Muscle layer of colon (tissue), 2 donors: ENCODE measurements around the gene SOHLH1.
"Not testable (repeated sequence)": the region's sequence is repeated elsewhere in the genome, so short reads cannot be mapped to it uniquely, and the experiment has no call there.

ENCODE experiments used
- H3K27ac ChIP-seq: one replicate; pipeline ENCODE4 v1.7.0; 2013; ENCODE audit warnings: low read depth, mild to moderate bottlenecking, low read length, moderate library complexity
- H3K27me3 ChIP-seq, 2 donors: one replicate each; pipeline ENCODE4 v1.7.0; 2013; ENCODE audit warnings: low read length in 2 of 2, mild to moderate bottlenecking in 2 of 2; ENCODE audit not compliant: insufficient read depth in 2 of 2, control insufficient read depth in 1 of 2
- H3K36me3 ChIP-seq: one replicate; pipeline ENCODE4 v1.7.0; 2013; ENCODE audit warnings: mild to moderate bottlenecking, low read length; ENCODE audit not compliant: insufficient read depth
- H3K4me1 ChIP-seq: one replicate; pipeline ENCODE4 v1.7.0; 2013; ENCODE audit warnings: mild to moderate bottlenecking, low read length; ENCODE audit not compliant: insufficient read depth
- H3K4me3 ChIP-seq, 2 donors: one replicate each; pipeline ENCODE4 v1.7.0; 2013; ENCODE audit warnings: low read length in 2 of 2, low read depth in 1 of 2, mild to moderate bottlenecking in 1 of 2, moderate library complexity in 1 of 2
- H3K9ac ChIP-seq: one replicate; pipeline ENCODE4 v1.7.0; 2013; ENCODE audit warnings: low read length
- H3K9me3 ChIP-seq: one replicate; pipeline ENCODE4 v1.7.0; 2013; ENCODE audit warnings: mild to moderate bottlenecking, low read length
- donor health status: abdominal sarcoma.
- donor health status: Adenocarcinoma of cecum.

Gene SOHLH1

GRCh38 chr9:135673941-135674340, 25.3 kb downstream of the SOHLH1 start:
- H3K4me3 ChIP-seq = no peak overlapping the region
- H3K9me3 ChIP-seq = no peaks in the 10 kb centered on the region
- peaks cover 0 to 5% of the 10 kb centered on the region in 2 donors for H3K27me3 ChIP-seq
- H3K27ac ChIP-seq = no peak overlapping the region
- no peaks in the 10 kb centered on the region for H3K36me3 ChIP-seq
- no peak overlapping the region for H3K9ac ChIP-seq
- H3K4me1 ChIP-seq = no peaks in the 10 kb centered on the region

GRCh38 chr9:135672786-135673185, 26.5 kb downstream of the SOHLH1 start:
- H3K36me3 ChIP-seq, H3K27ac ChIP-seq, H3K4me3 ChIP-seq, H3K9ac ChIP-seq, H3K4me1 ChIP-seq, H3K9me3 ChIP-seq, H3K27me3 ChIP-seq: not testable (repeated sequence)

DNA sequence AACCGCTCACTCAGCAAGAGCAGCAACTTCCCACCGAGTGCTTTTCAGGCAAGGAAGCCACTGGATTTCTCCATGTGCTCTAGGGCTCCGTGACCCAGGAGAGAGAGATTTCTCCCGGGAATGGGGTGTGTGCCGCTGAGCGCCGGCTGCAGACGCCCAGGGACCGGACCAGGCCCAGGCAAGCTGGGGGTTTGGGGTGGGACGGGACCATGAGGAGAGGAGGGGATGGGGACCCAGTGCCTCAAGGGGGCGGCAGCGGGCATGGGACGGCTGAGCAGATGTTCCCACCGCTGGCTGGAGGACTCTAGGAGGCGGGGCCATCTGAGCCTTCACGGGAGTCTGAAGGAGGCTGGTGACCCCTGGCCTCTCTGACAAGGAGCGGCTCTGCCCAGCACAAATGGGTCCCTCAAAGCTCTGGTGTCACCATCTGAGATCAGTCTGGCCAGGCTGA, 27.7 kb downstream of the SOHLH1 start:
- Histone ChIP-seq H3K27me3 (peaks cover 0 to 5% of the 10 kb centered on the region in 2 donors), H3K4me3 (no peak overlapping the region), H3K27ac (no peak overlapping the region), H3K36me3 (no peaks in the 10 kb centered on the region), H3K9me3 (no peaks in the 10 kb centered on the region), H3K9ac (no peak overlapping the region), H3K4me1 (no peaks in the 10 kb centered on the region)

DNA sequence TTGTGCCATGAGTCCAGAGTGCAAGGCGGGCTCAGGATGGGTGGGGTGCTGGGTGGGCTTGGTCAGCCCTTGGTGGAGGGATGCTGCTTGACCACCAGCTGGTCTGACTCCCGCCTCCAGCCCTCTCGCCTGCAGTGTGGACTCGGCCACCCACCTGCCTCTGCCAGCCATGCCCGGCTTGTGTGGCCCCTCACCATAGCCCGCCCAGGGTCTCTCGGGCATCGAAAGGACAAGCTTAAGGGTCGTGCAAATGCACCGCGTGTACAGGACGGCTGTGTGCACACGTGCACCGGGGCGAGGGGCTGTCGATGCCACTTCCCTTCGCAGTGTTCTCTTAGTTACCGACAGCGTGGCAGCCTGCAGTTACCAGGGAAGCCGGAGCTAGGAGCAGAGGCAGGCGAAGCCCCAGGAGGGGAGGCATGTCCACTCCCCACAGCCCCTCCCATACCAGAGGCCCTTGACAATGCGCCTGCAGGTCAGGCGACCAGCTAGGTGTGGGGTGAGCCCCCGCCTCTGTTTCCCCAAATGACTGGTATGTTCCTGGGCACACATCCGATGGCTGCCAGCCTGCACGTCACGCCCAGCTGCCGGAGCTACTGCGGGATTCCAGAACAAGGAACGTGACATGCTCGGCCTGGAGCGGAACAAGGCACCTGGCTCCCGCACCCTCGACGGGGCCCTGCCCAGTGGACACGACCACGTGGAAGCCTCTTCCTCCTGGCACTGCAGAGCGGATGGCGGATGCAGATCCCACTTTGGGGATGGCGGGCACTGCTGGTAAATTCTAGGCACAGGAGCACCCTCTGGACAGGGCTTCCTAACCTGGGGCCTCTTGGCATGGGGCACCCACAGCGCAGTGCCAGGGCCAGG, 28.3 kb downstream of the SOHLH1 start:
- H3K27me3 ChIP-seq = peaks cover 0 to 5% of the 10 kb centered on the region in 2 donors
- no peak overlapping the region for H3K4me3 ChIP-seq
- H3K4me1 ChIP-seq = no peaks in the 10 kb centered on the region
- no peak overlapping the region for H3K27ac ChIP-seq
- H3K9ac ChIP-seq = no peak overlapping the region
- no peaks in the 10 kb centered on the region for H3K36me3 ChIP-seq
- H3K9me3 ChIP-seq = no peaks in the 10 kb centered on the region

- no peak overlapping the region for H3K4me3 ChIP-seq
- no peak overlapping the region for H3K9ac ChIP-seq
- H3K36me3 ChIP-seq = no peaks in the 10 kb centered on the region
- H3K9me3 ChIP-seq = no peaks in the 10 kb centered on the region
- no peaks in the 10 kb centered on the region for H3K4me1 ChIP-seq
- H3K27ac ChIP-seq = no peak overlapping the region
- H3K27me3 ChIP-seq = peaks cover 0 to 5% of the 10 kb centered on the region in 2 donors
These were observed 29.5 kb downstream of the SOHLH1 start for GRCh38 chr9:135669616-135670285.

DNA sequence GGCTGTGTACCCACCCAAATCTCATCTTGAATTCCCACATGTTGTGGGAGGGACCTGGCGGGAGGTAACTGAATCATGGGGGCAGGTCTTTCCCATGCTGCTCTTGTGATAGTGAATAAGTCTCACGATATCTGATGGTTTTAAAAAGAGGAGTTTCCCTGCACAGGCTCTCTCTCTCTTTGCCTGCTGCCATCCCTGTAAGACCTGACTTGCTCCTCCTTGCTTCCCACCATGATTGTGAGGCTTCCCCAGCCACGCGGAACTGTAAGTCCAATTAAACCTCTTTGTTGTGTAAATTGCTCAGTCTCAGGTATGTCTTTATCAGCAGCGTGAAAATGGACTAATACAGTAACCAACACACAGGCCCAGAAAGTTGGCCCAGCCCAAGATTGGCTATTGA, 30.3 kb downstream of the SOHLH1 start:
- H3K9me3 ChIP-seq, H3K9ac ChIP-seq, H3K27me3 ChIP-seq, H3K4me1 ChIP-seq, H3K4me3 ChIP-seq, H3K27ac ChIP-seq, H3K36me3 ChIP-seq: not testable (repeated sequence)

DNA sequence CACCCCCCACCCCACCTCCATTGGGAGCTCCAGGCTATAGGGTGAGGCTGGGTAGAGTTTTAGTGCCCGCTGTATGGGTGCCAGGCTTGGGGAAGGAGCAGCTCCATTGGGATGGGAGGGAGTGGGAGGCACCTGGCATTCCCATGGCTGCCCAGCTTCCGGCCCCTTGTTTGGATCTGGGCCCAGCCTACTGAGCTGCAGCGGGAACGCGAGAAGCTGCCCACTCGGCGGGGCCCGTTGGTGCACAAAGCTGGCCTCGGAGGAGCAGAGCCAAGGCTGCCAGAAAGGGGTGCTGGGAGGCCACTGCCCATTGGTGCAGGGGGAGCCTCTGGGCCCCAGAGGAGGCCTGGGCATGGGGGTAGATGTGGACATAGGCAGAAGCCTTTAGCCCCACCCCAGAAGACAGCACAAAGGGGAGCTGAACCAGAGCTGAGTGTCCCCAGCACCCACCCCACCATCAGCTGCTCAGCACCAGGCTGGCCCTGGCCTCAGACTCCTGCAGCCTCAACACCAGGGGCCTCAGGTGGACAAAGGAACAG, 31.7 kb downstream of the SOHLH1 start:
- Histone ChIP-seq H3K27me3 (peaks cover 0 to 5% of the 10 kb centered on the region in 2 donors), H3K27ac (no peak overlapping the region), H3K9ac (no peak overlapping the region)

GRCh38 chr9:135666534-135667462, 32.5 kb downstream of the SOHLH1 start:
- no peaks in the 10 kb centered on the region for H3K9me3 ChIP-seq
- no peaks in the 10 kb centered on the region for H3K4me1 ChIP-seq
- H3K9ac ChIP-seq = no peak overlapping the region
- no peak overlapping the region for H3K4me3 ChIP-seq
- H3K27me3 ChIP-seq = peaks cover 0 to 5% of the 10 kb centered on the region in 2 donors
- H3K27ac ChIP-seq = no peak overlapping the region
- no peaks in the 10 kb centered on the region for H3K36me3 ChIP-seq

More for the DNA sequence above, 31.7 kb downstream of the SOHLH1 start:
- no peaks in the 10 kb centered on the region for H3K36me3 ChIP-seq
- H3K4me3 ChIP-seq = no peak overlapping the region
- no peaks in the 10 kb centered on the region for H3K9me3 ChIP-seq
- H3K4me1 ChIP-seq = no peaks in the 10 kb centered on the region

DNA sequence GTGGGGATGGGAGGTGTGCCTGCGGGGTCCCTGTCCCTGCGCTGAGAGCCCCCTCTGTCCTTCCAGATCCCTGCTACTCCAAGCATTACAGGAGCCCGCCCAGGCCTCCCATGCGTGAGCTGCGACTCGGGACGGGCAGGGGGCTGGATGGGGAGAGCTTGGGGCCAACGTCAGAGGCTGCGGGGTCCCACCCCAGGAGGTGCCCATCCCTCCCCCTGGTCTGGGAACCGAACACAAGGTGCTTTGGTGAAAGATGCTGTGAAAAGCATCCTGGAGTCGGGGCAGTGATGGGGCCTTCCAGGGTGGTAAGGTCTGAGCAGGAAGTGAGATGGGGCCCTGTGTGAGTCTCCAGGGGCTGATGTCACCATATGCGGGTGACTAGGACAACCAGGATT, 33.5 kb downstream of the SOHLH1 start:
- H3K27me3 ChIP-seq = peaks cover 0 to 5% of the 10 kb centered on the region in 2 donors
- H3K36me3 ChIP-seq = no peaks in the 10 kb centered on the region
- H3K9ac ChIP-seq = no peak overlapping the region
- no peaks in the 10 kb centered on the region for H3K4me1 ChIP-seq
- H3K9me3 ChIP-seq = no peaks in the 10 kb centered on the region
- no peak overlapping the region for H3K27ac ChIP-seq
- no peak overlapping the region for H3K4me3 ChIP-seq

- Histone ChIP-seq H3K36me3 (no peaks in the 10 kb centered on the region), H3K9me3 (no peaks in the 10 kb centered on the region), H3K9ac (no peak overlapping the region), H3K27ac (no peak overlapping the region), H3K4me1 (no peaks in the 10 kb centered on the region), H3K27me3 (peaks cover 0 to 5% of the 10 kb centered on the region in 2 donors), H3K4me3 (no peak overlapping the region)
These were observed 34.2 kb downstream of the SOHLH1 start for GRCh38 chr9:135664801-135665794.
